Lower lobe of right lung (tissue), 2 donors: Measurements from ENCODE around the gene ZBTB46. TPM values are rescaled to one million over a fixed set of nuclear protein-coding genes. Genes with fewer than 3 reads are reported as not detected.

Experiments used
- ATAC-seq, 2 donors: fragments of 200-7000 bp; cut with Tn5 transposase; one replicate each; pipeline ENCODE4 v1.9.1; 2020 to 2022; ENCODE audit warnings: mild to moderate bottlenecking in 2 of 2, moderate library complexity in 2 of 2
- DNase-seq: peaks from one replicate; pipeline ENCODE4 v3.0.0-alpha.2; 2020
- H3K27ac ChIP-seq: fragments of 200-600 bp; one replicate; pipeline ENCODE4 v1.8.0; 2022
- H3K27me3 ChIP-seq: fragments of 200-600 bp; one replicate; pipeline ENCODE4 v1.8.0; 2022; ENCODE audit warnings: low read depth
- H3K36me3 ChIP-seq: fragments of 200-600 bp; one replicate; pipeline ENCODE4 v1.8.0; 2022; ENCODE audit warnings: mild to moderate bottlenecking
- H3K4me1 ChIP-seq: fragments of 200-600 bp; one replicate; pipeline ENCODE4 v1.8.0; 2022
- H3K4me3 ChIP-seq: fragments of 200-600 bp; one replicate; pipeline ENCODE4 v1.8.0; 2022; ENCODE audit warnings: mild to moderate bottlenecking
- H3K9me3 ChIP-seq: fragments of 200-600 bp; one replicate; pipeline ENCODE4 v1.8.0; 2022
- CTCF ChIP-seq: fragments of 200-600 bp; IDR thresholded peaks from one replicate; pipeline ENCODE4 v1.8.0; 2022; ENCODE audit warnings: antibody characterized with exemption, mild to moderate bottlenecking
- intact Hi-C: fragments of 100-400 bp; cut with DNase I; formaldehyde crosslinking; loops from one replicate; pipeline ENCODE4 v1.11.0; 2022
- total RNA-seq: library from RNA; stranded (reverse); fragmentation: NEBNext Ultra II Directional; extraction: Animal tissue kit (Norgen Biotek cat#: 25700); gene quantifications from one replicate; pipeline ENCODE4 v1.2.1, GENCODE V29; 2021
- donor health status: DM: no; HTN: yes; CAD: no; lungs with severe emphysema.

The ZBTB46 gene
- total RNA-seq, 1 donor from 2014 or later = 9.9 TPM

GRCh38 chr20:63831646-63831992 lies 555 bp upstream of the ZBTB46 start:
- peaks cover 4% of the 10 kb centered on the region for H3K27me3 ChIP-seq
- intact Hi-C loops = no loop called here
- TF ChIP-seq CTCF = no peak
- ATAC-seq (peak; percentile 3 to 9), DNase-seq (no peak)
- no peaks in the 10 kb centered on the region for H3K36me3 ChIP-seq
- H3K9me3 ChIP-seq = no peaks in the 10 kb centered on the region
- H3K27ac ChIP-seq = peak overlapping the region; percentile 77
- peaks cover 45% of the 10 kb centered on the region for H3K4me1 ChIP-seq
- H3K4me3 ChIP-seq = peak overlapping the region; percentile 61

DNA sequence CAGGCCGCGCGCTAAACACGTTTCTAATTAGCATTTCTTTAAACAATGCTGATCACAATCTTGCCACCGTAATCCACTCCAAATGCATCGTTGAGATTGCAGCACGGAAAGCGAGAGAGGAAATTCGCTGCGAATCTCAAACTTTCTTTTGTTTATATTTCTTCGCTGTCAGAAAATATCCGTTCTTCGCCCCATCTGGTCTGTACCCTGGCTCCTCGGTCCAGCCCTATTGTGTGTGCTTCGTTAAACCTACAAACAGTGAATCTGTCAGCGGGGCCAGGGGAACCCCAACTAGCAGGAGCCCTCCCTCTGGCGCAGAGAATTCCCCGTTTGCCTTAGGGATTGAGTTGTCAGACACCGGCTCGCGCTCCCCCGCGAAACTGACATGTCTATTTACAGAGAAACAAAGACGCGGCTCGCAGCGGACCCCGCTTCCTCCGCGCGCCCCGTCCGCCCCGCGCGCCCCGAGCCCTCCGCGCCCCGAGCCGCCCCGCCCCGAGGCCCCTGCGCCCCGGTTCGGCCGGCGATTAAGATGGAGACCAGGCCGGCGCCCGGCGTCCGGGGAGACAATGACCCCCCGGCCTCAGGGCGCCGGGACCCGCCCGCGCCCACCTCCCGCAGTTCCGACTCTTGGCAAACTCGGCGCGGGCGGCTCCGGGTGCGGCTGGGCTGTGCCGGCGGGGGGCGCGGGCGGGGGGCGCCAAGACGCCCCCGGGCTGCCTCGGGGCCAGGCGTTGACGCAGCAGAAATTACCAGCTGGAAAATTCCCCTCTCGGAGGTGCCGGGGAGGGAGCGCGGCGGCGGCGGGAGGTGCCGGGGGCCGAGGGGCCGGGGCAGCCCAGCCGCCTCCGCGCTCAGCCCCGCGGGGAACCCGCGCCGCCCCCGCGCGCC lies 874 bp downstream of the ZBTB46 start:
- Histone ChIP-seq H3K36me3 (no peaks in the 10 kb centered on the region), H3K4me3 (peak overlapping the region; percentile 60), H3K27me3 (peaks cover 4% of the 10 kb centered on the region), H3K9me3 (no peaks in the 10 kb centered on the region), H3K27ac (peak overlapping the region; percentile 63), H3K4me1 (peaks cover 45% of the 10 kb centered on the region)
- no peak for TF ChIP-seq CTCF
- DNase-seq (no peak), ATAC-seq (no peak)
- intact Hi-C loops = no loop called here

DNA sequence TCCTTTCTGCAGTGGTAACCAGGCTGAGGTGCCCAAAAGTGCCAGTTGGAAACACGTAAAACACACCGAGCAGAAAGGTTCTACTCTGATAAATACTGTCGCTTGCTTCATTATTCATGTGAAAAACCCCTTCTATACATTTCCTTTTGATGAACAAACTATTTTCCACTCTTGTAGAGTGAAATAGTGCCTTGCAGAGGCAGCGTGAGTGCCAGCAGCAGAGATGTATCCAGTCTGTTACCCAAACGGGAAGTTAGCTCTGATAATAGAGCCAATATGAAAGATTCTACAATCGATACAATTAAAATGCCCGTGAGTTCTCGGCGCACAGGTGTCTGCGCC lies 1.5 kb downstream of the ZBTB46 start:
- no peak for DNase-seq
- Histone ChIP-seq H3K27ac (peak overlapping the region; percentile 63), H3K4me1 (peaks cover 42% of the 10 kb centered on the region), H3K36me3 (no peaks in the 10 kb centered on the region), H3K9me3 (no peaks in the 10 kb centered on the region), H3K4me3 (peak overlapping the region; percentile 60), H3K27me3 (peaks cover 4% of the 10 kb centered on the region)
- intact Hi-C loops = no loop called here
- no peak for ATAC-seq
- TF ChIP-seq CTCF = no peak

- Histone ChIP-seq H3K36me3 (no peaks in the 10 kb centered on the region), H3K4me1 (peaks cover 35% of the 10 kb centered on the region), H3K27me3 (peaks cover 4% of the 10 kb centered on the region), H3K9me3 (no peaks in the 10 kb centered on the region), H3K4me3 (peak overlapping the region; percentile 60), H3K27ac (no peak overlapping the region)
- ATAC-seq = no peak
- intact Hi-C loops = no loop called here
- DNase-seq = no peak
- TF ChIP-seq CTCF = no peak
Observed at GRCh38 chr20:63828951-63829350, 2.1 kb downstream of the ZBTB46 start.

DNA sequence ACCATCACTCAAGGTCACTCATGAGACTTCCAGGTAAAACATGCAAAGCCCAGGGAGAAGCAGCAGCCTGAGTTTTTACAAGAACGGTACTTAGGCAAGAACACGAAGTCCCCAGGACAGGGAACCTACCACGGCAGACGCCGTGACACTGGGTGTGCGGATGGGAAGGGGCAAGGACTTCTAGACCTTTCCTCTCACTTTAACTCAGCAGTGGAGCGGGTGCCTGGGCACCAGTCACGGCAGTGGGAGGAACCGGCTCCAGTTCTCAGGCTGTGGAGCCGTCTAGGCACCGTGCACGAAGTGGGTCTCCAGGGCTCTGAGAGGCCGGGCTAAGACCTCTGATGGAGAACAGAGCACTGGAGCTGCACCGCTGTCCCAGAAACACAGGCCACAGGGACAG lies 2.5 kb downstream of the ZBTB46 start:
- H3K4me3 ChIP-seq = peak overlapping the region; percentile 60
- DNase-seq = no peak
- intact Hi-C loops = no loop called here
- no peak for ATAC-seq
- no peak overlapping the region for H3K27ac ChIP-seq
- peaks cover 4% of the 10 kb centered on the region for H3K27me3 ChIP-seq
- no peak for TF ChIP-seq CTCF
- H3K9me3 ChIP-seq = no peaks in the 10 kb centered on the region
- H3K4me1 ChIP-seq = peaks cover 31% of the 10 kb centered on the region
- H3K36me3 ChIP-seq = no peaks in the 10 kb centered on the region
